Neural cell (in vitro differentiated cells): ENCODE data around the gene GTF3C2.

Experiments
- EP300 ChIP-seq: fragments of 450-650 bp; conservative IDR thresholded peaks from 2 replicates; pipeline ENCODE4 v1.6.1; 2014; ENCODE audit warnings: antibody characterized with exemption, mild to moderate bottlenecking, moderate library complexity; ENCODE audit not compliant: poor library complexity, severe bottlenecking
- EZH2 ChIP-seq: fragments of 200-600, 300-800 bp; shearing (Covaris generic), sonication (generic); IDR thresholded peaks from 2 replicates; pipeline ENCODE4 v1.6.1; 2014; ENCODE audit warnings: antibody characterized with exemption, low read length, borderline replicate concordance, mild to moderate bottlenecking; ENCODE audit not compliant: insufficient read depth, poor library complexity, severe bottlenecking
- MXI1 ChIP-seq: fragments of 450-650 bp; conservative IDR thresholded peaks from 2 replicates; pipeline ENCODE4 v1.6.1; 2014; ENCODE audit warnings: antibody characterized with exemption, mild to moderate bottlenecking; ENCODE audit not compliant: poor library complexity, severe bottlenecking
- POLR2AphosphoS5 ChIP-seq: IDR thresholded peaks from 2 replicates; pipeline ENCODE4 v1.6.1; 2012
- RAD21 ChIP-seq: fragments of 450-650 bp; conservative IDR thresholded peaks from 2 replicates; pipeline ENCODE4 v1.6.1; 2014; ENCODE audit warnings: antibody characterized with exemption, mild to moderate bottlenecking, moderate library complexity
- TAF1 ChIP-seq: IDR thresholded peaks from 2 replicates; pipeline ENCODE4 v1.6.1; 2012; ENCODE audit warnings: low read depth
- TF ChIP-seq, protein P1 (sequence below): fragments of 450-650 bp; IDR thresholded peaks from 2 replicates; pipeline ENCODE4 v1.5.1; 2014; ENCODE audit warnings: antibody characterized with exemption, mild to moderate bottlenecking, moderate library complexity; ENCODE audit not compliant: poor library complexity, severe bottlenecking
- TF ChIP-seq, protein P2 (sequence below): IDR thresholded peaks from 2 replicates; pipeline ENCODE4 v1.6.1; 2012; ENCODE audit warnings: borderline replicate concordance

DNA sequence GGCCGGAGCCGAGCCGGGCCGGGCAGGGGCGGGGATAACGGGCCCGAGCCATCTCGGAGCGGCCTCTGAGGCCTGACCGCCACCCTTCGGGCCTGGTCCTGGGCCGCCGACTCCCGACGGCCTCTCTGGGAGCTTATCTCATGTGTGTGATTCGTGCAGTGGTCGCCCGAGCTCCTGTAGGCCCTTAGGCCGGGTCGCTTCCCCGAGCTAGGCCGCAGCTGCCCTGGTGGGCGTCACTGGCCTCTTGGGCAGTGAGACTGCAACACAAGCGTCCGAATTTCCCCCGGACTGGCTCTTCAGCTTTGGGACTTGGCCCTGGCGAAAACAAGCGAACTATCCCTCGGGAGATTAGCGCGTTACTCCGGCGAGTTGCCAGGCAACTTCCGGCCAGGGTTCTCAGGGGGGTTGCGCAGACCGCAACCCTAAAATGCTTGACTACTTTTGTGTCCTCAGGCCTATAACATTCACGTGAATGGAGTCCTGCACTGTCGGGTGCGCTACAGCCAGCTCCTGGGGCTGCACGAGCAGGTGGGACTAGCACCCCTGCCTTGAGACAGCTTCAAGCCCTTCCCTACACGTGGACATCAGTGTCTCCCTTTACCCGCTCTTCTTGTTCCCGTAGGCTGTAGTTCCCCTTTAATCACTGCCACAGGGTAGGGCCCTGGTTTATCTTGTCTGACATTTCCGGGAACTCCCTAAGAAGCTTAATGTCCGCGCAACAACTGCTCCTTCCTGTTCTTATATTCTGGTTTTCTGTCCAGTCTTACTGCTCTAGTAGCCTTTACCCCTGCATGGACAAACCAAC, 14.5 kb upstream of the GTF3C2 start:
- TF ChIP-seq, protein P1, sequence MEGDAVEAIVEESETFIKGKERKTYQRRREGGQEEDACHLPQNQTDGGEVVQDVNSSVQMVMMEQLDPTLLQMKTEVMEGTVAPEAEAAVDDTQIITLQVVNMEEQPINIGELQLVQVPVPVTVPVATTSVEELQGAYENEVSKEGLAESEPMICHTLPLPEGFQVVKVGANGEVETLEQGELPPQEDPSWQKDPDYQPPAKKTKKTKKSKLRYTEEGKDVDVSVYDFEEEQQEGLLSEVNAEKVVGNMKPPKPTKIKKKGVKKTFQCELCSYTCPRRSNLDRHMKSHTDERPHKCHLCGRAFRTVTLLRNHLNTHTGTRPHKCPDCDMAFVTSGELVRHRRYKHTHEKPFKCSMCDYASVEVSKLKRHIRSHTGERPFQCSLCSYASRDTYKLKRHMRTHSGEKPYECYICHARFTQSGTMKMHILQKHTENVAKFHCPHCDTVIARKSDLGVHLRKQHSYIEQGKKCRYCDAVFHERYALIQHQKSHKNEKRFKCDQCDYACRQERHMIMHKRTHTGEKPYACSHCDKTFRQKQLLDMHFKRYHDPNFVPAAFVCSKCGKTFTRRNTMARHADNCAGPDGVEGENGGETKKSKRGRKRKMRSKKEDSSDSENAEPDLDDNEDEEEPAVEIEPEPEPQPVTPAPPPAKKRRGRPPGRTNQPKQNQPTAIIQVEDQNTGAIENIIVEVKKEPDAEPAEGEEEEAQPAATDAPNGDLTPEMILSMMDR = no peak
- TF ChIP-seq RAD21 (no peak), POLR2AphosphoS5 (no peak), EP300 (no peak), MXI1 (no peak), EZH2 (no peak), TAF1 (no peak)
- TF ChIP-seq, protein P2, sequence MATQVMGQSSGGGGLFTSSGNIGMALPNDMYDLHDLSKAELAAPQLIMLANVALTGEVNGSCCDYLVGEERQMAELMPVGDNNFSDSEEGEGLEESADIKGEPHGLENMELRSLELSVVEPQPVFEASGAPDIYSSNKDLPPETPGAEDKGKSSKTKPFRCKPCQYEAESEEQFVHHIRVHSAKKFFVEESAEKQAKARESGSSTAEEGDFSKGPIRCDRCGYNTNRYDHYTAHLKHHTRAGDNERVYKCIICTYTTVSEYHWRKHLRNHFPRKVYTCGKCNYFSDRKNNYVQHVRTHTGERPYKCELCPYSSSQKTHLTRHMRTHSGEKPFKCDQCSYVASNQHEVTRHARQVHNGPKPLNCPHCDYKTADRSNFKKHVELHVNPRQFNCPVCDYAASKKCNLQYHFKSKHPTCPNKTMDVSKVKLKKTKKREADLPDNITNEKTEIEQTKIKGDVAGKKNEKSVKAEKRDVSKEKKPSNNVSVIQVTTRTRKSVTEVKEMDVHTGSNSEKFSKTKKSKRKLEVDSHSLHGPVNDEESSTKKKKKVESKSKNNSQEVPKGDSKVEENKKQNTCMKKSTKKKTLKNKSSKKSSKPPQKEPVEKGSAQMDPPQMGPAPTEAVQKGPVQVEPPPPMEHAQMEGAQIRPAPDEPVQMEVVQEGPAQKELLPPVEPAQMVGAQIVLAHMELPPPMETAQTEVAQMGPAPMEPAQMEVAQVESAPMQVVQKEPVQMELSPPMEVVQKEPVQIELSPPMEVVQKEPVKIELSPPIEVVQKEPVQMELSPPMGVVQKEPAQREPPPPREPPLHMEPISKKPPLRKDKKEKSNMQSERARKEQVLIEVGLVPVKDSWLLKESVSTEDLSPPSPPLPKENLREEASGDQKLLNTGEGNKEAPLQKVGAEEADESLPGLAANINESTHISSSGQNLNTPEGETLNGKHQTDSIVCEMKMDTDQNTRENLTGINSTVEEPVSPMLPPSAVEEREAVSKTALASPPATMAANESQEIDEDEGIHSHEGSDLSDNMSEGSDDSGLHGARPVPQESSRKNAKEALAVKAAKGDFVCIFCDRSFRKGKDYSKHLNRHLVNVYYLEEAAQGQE = peak; percentile 9
